NCI-H2196 treated with DMSO at 0.1 percent for 48 hours (cell line): ENCODE measurements around the gene KCNQ1OT1.

Experiments used
- DNase-seq: peaks from one replicate; lab custom pipeline; 2025; ENCODE audit not compliant: unreplicated experiment; lab: John Stamatoyannopoulos, UW

The KCNQ1OT1 gene

GRCh38 chr11:2737226-2737590 is 37.4 kb upstream of the KCNQ1OT1 start:
- no peak for DNase-seq

DNA sequence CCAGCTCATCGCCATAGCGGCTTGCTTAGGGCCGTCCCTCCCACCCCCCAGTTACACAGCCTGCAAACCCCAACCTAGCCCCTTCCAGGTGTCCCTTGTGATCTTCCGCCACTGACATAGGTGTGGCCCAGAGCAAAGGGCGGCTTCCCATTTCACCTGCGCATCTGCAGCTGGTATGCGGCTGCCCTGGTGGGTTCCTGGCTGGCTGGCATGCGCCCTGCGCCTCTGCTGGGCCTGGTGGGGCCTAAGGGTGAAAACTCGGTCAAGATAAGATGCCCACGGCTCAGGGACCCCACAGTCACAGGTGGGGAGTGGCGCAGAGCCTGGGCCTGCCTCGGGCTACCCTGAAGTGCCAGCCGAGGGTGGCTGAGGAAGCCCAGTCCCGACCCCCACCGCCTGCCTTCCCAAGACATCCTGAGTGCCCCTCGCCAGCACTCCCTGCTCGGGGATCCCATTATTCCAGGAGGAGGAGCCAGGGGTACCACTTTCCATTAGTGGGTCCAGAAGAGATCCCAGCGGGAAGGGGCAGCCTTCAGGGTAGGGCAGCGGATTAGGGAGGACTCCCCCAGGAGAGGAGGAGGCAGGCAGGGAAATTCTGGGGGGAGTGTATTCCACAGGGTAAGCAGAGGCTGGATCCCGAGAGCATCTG is 36.9 kb upstream of the KCNQ1OT1 start:
- no peak for DNase-seq

DNA sequence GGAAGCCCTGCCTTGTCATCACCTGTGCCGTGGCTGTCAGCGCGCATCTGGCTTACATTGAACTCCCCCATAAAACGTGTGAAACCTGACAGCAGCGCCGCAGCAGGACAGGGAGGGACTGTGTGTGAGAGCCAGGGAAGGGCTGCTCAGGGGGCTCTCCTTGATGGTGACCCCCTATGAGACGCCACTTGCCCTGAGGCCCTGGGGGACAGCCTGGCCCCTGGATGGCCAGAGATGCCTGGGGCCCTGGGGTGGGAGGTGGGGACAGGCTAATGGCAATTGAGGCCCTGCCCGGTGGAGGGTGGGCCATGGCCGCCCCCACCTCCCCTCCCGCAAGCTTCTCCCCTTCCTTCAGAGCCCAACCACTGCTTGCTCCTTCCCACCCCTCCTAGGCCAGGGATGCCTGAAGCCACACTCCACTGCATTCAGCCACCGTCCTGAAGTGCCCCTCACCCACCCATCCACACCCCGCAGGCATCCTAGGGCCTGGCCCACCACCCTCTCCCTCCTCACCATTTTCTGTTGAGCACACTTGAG is 35.3 kb upstream of the KCNQ1OT1 start:
- DNase-seq = no peak

DNA sequence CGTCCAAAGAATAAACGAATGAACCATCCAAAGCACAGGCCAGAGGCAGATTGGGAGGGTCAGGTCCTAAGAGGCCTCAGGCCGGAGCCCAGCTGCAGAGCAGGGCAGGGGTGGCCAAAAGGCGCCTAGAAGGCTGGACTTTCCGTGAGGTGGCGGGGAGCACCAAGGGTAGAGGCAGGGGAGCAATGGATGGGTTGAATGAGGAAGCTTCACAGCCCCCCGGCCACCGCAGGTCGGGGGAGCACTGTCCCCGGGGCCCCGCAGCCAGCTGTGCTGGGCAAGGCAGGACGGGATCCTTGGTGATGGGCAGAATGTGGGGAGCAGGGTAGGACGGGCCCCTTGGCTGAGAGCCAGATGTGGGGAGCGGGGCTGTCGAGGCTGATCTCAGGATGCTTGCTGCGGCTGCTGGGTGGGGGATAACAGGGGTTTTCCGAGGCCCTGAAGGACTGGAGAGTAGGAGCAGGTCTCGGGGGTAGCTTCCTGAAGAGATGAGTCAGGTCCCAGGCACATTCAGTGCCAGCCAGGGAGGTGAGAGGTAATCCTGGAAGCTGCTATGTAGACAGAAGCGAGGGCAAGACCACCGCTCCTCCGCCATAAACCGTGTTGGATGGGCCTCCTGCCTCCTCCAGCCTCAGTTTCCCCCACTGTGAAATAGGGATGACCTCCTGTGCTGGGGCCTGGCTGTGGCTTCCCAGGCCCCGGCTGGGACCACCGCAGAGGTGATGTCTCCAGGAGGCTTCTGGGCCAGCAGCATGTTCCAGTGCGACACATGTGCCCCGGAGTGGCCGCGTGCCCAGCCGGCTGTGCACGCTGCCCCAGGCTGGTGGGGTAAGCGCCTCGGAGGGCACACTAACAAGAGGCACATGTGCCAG is 34.6 kb upstream of the KCNQ1OT1 start:
- DNase-seq = no peak

GRCh38 chr11:2732940-2733628 is 33.3 kb upstream of the KCNQ1OT1 start:
- no peak for DNase-seq

DNA sequence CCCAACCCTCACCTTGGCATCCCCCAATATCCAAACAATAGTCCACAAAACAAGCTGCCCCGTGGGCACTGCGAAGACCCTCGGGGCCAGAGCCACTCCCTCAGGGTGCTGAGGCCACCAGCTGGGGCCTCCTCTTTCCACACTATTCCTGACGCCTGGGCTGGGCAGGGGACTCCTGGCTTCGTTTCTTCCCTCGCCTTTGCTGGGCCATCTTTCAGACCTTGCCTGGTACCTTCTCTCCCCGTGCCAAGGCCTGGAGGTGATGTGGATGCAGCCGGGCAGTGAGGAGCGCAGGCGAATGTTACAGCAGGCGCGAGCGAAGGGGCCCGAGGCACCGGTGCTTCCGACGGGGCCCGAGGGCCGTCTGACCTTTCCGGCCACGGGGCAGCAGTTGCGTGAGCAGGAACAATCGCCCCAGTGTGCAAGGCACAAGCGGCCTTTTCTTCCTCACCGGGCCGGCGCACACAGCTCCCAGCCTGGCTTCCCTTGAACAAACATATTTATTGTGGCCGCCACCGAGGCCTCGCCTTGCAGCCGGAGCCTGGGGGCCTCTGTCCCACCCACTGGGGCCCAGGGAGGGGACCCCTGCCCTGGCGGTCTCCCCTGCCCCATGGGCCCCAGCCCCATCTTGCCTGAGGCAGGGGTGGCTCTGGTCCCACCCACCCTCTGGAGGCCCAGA is 32.6 kb upstream of the KCNQ1OT1 start:
- DNase-seq = no peak

- DNase-seq = no peak
Measured at GRCh38 chr11:2731130-2732125, 31.6 kb upstream of the KCNQ1OT1 start.

- DNase-seq = no peak
Measured at GRCh38 chr11:2730272-2731129, 30.7 kb upstream of the KCNQ1OT1 start.

DNA sequence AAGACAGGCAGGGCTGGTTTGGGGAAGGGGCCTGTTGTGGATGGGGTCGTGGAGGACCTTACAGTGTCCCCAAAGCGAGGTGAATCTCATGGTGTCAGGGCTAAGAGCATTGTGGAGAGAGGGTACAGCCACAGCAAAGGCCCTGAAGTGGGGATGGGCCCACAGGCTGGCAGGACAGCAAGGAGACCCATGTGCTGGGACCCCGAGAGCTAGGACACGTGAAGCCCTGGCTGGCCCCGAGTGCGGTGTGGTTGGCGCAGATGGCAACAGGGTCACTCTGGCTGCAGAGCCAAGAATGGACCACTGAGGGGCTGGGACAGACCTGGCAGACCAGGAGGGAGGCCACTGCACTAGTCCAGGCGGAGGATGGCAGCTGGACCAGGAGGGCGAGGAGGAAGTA is 30.0 kb upstream of the KCNQ1OT1 start:
- no peak for DNase-seq

DNA sequence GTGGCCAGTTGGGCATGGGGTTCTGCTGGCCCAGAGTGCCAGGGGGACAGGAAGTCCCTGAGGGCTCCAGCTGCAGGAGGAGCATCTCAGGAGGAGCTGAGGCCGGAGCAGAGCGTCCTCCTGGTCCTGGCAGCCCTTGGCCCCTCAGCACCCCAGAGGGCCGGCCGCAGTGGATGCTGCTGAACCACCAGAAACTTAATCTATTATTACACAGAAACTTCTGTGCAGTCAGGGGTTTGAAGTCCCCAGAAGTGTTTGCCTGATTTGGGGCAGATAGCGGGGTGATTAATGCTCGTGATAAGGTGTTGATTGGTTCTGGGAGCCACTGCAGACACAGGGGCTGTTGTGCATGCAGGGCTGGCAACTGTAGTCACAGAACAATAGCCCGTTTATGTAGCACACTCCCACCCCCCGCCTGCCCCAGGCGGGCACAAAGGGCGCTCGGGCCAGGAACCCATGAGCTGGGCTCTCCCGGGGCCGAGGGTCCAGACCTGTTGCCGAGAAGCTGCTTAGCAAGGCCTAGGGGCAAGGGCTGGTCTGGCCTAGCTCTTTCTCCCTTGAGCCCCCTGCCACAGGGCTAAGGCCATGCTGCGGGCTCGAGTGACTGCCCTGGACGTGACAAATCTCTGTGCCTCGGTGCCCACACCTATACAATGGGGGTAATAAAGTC is 29.0 kb upstream of the KCNQ1OT1 start:
- DNase-seq = no peak

GRCh38 chr11:2728128-2728662 is 28.4 kb upstream of the KCNQ1OT1 start:
- no peak for DNase-seq

- no peak for DNase-seq
Measured at GRCh38 chr11:2726964-2727363, 27.2 kb upstream of the KCNQ1OT1 start.

DNA sequence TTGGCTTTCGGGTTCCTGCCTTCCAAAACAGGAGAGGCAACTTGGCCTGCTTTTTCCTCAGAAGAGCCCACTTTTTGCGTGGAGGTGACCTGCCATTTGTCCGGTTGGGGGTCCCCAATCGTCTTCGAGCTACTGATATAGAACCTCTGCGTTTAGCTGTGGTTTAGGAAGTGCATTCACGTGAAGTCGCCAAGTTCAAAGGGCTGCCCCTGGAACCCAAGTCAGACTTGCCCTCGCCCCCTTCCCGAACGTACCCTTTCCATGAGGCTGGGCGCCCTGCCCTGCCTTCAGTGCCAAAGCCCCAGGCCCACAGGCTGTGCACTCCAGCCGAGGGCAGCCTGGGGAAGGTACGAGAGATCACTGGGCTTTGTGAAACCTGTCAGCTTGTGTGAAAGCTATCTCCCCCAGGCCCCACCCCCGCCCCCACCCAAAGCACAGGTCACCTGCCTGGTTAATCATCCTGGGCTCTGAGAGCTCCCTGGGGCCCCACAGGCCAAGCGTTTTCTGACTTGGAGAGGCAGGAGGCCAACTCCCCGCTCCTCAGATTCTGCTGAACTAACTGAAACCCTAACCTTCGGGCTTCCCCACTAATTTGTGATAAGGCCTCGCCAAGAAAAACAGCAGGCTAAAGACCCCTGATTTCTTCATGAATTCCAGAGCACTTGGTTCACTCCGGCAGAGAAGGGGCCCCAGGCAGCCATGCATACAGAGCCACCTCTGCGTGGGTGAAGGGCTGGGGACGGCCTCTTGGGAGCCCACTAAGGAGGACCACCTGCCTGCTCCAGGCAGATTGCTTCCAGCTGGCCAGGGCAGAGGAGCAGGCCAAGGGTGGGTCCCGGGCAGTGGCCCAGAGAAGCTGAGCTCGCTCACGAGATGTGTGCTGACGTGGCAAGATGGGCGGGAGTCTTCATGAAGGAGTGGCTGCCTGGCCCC is 25.8 kb upstream of the KCNQ1OT1 start:
- no peak for DNase-seq

DNA sequence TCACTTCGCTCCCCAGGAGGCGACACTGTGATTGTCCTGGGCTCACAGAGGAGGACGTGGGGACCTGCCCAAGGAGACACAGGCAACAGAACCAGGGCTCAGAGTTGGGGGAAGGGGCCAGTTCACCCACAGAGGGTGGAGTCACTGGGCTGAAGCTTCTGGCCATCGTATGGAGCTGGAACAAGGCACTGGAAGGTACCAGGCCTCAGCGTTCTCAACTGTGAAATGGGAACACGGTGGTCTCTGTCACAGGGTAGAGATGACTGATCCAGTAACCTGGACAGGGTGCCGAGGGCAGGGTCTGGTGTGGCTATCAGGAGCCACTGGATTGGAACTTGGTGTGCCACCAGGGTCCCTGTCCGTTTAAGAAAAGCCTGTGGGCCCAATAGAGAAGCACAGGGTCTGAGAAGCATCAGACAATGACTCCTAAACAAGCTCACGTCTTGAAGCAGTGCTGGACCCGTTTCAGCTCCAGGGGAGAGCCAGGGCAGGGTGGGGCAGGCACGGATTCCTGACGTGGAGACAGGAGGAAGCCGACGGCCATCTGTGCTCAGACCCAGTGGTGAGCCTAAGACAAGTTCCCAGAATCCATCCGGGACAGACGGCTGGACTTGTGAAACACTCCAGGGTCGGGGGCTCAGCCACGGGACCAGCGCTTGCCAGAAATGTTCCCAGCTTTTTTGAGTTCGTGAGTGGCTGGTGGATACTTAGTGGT is 25.0 kb upstream of the KCNQ1OT1 start:
- no peak for DNase-seq

- DNase-seq = no peak
Measured at GRCh38 chr11:2724104-2724503, 24.3 kb upstream of the KCNQ1OT1 start.

GRCh38 chr11:2722955-2723354 is 23.2 kb upstream of the KCNQ1OT1 start:
- DNase-seq = no peak
